ENCODE data around the gene SLC25A39.

- TF ChIP-seq TAF1 (CRISPR knock-in tag; IDR thresholded peaks at IDR 0.05) (no peak), RAD51 (IDR thresholded peaks at IDR 0.05; ENCODE audit: borderline replicate concordance) (no peak), ZNF547 (CRISPR knock-in tag; IDR thresholded peaks at IDR 0.05) (no peak), CEBPB (IDR thresholded peaks at IDR 0.05; ENCODE audit: borderline replicate concordance, low read depth, low read length) (no peak), SMAD9 (CRISPR knock-in tag; IDR thresholded peaks at IDR 0.05) (no peak), EZH2 (conservative IDR thresholded peaks at IDR 0.05; ENCODE audit: low read depth, low read length) (no peak), ZFP1 (CRISPR knock-in tag; IDR thresholded peaks at IDR 0.05) (no peak), GABPA (IDR thresholded peaks at IDR 0.05; ENCODE audit: low read depth, low read length) (no peak), GABPA (CRISPR knock-in tag; IDR thresholded peaks at IDR 0.05; ENCODE audit: low read depth) (no peak)
- TF ChIP-seq, protein P1, sequence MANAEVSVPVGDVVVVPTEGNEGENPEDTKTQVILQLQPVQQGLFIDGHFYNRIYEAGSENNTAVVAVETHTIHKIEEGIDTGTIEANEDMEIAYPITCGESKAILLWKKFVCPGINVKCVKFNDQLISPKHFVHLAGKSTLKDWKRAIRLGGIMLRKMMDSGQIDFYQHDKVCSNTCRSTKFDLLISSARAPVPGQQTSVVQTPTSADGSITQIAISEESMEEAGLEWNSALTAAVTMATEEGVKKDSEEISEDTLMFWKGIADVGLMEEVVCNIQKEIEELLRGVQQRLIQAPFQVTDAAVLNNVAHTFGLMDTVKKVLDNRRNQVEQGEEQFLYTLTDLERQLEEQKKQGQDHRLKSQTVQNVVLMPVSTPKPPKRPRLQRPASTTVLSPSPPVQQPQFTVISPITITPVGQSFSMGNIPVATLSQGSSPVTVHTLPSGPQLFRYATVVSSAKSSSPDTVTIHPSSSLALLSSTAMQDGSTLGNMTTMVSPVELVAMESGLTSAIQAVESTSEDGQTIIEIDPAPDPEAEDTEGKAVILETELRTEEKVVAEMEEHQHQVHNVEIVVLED (CRISPR knock-in tag; IDR thresholded peaks at IDR 0.05; ENCODE audit: borderline replicate concordance): no peak
- TF ChIP-seq, protein P2, sequence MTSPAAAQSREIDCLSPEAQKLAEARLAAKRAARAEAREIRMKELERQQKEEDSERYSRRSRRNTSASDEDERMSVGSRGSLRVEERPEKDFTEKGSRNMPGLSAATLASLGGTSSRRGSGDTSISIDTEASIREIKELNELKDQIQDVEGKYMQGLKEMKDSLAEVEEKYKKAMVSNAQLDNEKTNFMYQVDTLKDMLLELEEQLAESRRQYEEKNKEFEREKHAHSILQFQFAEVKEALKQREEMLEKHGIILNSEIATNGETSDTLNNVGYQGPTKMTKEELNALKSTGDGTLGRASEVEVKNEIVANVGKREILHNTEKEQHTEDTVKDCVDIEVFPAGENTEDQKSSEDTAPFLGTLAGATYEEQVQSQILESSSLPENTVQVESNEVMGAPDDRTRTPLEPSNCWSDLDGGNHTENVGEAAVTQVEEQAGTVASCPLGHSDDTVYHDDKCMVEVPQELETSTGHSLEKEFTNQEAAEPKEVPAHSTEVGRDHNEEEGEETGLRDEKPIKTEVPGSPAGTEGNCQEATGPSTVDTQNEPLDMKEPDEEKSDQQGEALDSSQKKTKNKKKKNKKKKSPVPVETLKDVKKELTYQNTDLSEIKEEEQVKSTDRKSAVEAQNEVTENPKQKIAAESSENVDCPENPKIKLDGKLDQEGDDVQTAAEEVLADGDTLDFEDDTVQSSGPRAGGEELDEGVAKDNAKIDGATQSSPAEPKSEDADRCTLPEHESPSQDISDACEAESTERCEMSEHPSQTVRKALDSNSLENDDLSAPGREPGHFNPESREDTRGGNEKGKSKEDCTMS (CRISPR knock-in tag; conservative IDR thresholded peaks at IDR 0.05): no peak
- TF ChIP-seq, protein P3, sequence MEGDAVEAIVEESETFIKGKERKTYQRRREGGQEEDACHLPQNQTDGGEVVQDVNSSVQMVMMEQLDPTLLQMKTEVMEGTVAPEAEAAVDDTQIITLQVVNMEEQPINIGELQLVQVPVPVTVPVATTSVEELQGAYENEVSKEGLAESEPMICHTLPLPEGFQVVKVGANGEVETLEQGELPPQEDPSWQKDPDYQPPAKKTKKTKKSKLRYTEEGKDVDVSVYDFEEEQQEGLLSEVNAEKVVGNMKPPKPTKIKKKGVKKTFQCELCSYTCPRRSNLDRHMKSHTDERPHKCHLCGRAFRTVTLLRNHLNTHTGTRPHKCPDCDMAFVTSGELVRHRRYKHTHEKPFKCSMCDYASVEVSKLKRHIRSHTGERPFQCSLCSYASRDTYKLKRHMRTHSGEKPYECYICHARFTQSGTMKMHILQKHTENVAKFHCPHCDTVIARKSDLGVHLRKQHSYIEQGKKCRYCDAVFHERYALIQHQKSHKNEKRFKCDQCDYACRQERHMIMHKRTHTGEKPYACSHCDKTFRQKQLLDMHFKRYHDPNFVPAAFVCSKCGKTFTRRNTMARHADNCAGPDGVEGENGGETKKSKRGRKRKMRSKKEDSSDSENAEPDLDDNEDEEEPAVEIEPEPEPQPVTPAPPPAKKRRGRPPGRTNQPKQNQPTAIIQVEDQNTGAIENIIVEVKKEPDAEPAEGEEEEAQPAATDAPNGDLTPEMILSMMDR (CRISPR knock-in tag; IDR thresholded peaks at IDR 0.05): no peak
Observed at GRCh38 chr17:44359458-44360143, 35.0 kb upstream of the SLC25A39 start.
